ENCODE results near the gene IVNS1ABP. TPM values are rescaled to one million over a fixed set of nuclear protein-coding genes. Genes with fewer than 3 reads are reported as not detected.

Gene IVNS1ABP
- polyA plus RNA-seq, 2 of the 4 experiments (the other 2 are of a cell fraction): 71.4 to 72.0 TPM

DNA sequence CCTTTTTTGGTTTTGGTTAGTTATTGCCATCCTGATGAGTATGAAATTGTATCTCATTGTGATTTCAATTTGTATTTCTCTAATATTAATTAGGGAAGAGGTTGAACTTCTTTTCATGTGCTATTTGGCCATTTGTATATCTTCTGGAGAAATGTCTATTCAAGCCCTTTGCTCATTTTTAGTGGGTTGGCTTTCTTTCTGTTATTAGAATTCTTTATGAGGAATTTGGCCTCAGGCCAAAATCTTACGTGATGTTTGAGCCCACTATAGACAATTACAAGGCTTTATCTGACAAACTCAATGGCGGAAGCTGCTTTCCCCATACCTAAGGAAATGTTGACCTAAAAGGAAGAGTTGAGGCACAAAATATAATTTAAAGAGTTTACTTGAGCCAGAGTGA is 32.9 kb downstream of the IVNS1ABP start:
- CTCF ChIA-PET: interaction anchor here (0.6 kb wide), 1 partner anchor 889 kb away, joined by 5 read pairs; no protein-coding TSS in a partner anchor
- H3K9me3 ChIP-seq: no peaks in the 10 kb centered on the region
- no peak overlapping the region for H3K4me3 ChIP-seq
- FAIRE-seq (no peak), ATAC-seq (no peak), DNase-seq (ENCODE audit: low read depth in 1 of 2, low spot score in 1 of 2) (no peak)
- no peak overlapping the region for H3K27ac ChIP-seq
- TF ChIP-seq EP300 (IDR thresholded peaks at IDR 0.05) (no peak), ZFP36 (IDR thresholded peaks at IDR 0.05; ENCODE audit: borderline replicate concordance, partially characterized antibody) (no peak), ZC3H11A (IDR thresholded peaks at IDR 0.05) (no peak), RAD21 (conservative IDR thresholded peaks at IDR 0.05 in 1 of 2, IDR thresholded peaks at IDR 0.05 in 1 of 2) (no peak), CEBPB (IDR thresholded peaks at IDR 0.05) (no peak), KDM1A (IDR thresholded peaks at IDR 0.05; ENCODE audit: low read depth) (no peak), HOXA7 (CRISPR knock-in tag; IDR thresholded peaks at IDR 0.05) (no peak), JUN (IDR thresholded peaks at IDR 0.05) (no peak), EHF (CRISPR knock-in tag; IDR thresholded peaks at IDR 0.05) (no peak), MAFK (IDR thresholded peaks at IDR 0.05; ENCODE audit: partially characterized antibody) (no peak), CHD4 (IDR thresholded peaks at IDR 0.05; ENCODE audit: borderline replicate concordance) (no peak), RARB (CRISPR knock-in tag; IDR thresholded peaks at IDR 0.05) (no peak), HDAC2 (IDR thresholded peaks at IDR 0.05) (no peak)
- TF ChIP-seq, protein P1, sequence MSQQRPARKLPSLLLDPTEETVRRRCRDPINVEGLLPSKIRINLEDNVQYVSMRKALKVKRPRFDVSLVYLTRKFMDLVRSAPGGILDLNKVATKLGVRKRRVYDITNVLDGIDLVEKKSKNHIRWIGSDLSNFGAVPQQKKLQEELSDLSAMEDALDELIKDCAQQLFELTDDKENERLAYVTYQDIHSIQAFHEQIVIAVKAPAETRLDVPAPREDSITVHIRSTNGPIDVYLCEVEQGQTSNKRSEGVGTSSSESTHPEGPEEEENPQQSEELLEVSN (IDR thresholded peaks at IDR 0.05; ENCODE audit: borderline replicate concordance, low read depth): no peak
- TF ChIP-seq, protein P2, sequence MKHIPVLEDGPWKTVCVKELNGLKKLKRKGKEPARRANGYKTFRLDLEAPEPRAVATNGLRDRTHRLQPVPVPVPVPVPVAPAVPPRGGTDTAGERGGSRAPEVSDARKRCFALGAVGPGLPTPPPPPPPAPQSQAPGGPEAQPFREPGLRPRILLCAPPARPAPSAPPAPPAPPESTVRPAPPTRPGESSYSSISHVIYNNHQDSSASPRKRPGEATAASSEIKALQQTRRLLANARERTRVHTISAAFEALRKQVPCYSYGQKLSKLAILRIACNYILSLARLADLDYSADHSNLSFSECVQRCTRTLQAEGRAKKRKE (CRISPR knock-in tag; IDR thresholded peaks at IDR 0.05; ENCODE audit: low read depth): no peak
- TF ChIP-seq, protein P3, sequence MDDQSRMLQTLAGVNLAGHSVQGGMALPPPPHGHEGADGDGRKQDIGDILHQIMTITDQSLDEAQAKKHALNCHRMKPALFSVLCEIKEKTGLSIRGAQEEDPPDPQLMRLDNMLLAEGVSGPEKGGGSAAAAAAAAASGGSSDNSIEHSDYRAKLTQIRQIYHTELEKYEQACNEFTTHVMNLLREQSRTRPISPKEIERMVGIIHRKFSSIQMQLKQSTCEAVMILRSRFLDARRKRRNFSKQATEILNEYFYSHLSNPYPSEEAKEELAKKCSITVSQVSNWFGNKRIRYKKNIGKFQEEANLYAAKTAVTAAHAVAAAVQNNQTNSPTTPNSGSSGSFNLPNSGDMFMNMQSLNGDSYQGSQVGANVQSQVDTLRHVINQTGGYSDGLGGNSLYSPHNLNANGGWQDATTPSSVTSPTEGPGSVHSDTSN (IDR thresholded peaks at IDR 0.05): no peak
- TF ChIP-seq, protein P4, sequence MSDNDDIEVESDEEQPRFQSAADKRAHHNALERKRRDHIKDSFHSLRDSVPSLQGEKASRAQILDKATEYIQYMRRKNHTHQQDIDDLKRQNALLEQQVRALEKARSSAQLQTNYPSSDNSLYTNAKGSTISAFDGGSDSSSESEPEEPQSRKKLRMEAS (IDR thresholded peaks at IDR 0.05): no peak
- TF ChIP-seq, protein P5, sequence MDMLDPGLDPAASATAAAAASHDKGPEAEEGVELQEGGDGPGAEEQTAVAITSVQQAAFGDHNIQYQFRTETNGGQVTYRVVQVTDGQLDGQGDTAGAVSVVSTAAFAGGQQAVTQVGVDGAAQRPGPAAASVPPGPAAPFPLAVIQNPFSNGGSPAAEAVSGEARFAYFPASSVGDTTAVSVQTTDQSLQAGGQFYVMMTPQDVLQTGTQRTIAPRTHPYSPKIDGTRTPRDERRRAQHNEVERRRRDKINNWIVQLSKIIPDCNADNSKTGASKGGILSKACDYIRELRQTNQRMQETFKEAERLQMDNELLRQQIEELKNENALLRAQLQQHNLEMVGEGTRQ (IDR thresholded peaks at IDR 0.05): no peak
- H3K4me2 ChIP-seq: no peak overlapping the region
- WGBS (ENCODE audit: missing lambda C conversion rate): 95% methylated on average over 2 of the region's 2 CpGs
- H3K4me1 ChIP-seq: no peaks in the 10 kb centered on the region
- POLR2A ChIA-PET: no interaction called here

DNA sequence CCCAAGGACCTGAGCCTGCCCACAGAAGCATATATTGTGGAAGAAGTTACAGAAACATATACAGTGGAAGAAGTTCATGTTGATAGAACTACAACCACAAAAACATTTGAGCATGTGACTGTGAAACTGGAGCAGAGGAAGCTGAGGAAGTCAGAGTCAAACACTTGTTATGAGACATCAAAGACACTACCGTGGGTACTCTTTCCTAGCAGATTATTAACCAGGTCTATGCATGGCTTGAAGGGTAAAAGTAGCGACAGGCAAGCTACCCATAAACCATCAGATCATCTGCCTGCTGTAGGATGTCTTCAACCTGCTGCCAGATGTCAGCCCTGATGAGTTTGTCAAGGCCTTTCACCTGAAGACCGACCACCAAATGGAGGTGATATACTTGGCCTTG is 35.8 kb downstream of the IVNS1ABP start:
- 47% methylated on average over 3 of the region's 3 CpGs for WGBS (ENCODE audit: missing lambda C conversion rate)
- no peak overlapping the region for H3K4me2 ChIP-seq
- no peak overlapping the region for H3K4me3 ChIP-seq
- ChIA-PET CTCF (interaction anchor here (1.1 to 1.2 kb wide), 2 partner anchors 15 to 111 kb away, joined by 4 read pairs; no protein-coding TSS in a partner anchor), POLR2A (no interaction called here)
- no peak for TF ChIP-seq FOSL2 (IDR thresholded peaks at IDR 0.05)
- TF ChIP-seq FOSL2 (CRISPR knock-in tag; IDR thresholded peaks at IDR 0.05): no peak
- no peak for TF ChIP-seq MAZ (IDR thresholded peaks at IDR 0.05; ENCODE audit: borderline replicate concordance, low read depth, low read length)
- TF ChIP-seq HEYL (CRISPR knock-in tag; IDR thresholded peaks at IDR 0.05): no peak
- TF ChIP-seq KDM1A (IDR thresholded peaks at IDR 0.05; ENCODE audit: low read depth): no peak
- no peak for TF ChIP-seq CHD4 (IDR thresholded peaks at IDR 0.05; ENCODE audit: borderline replicate concordance)
- TF ChIP-seq RCOR1 (IDR thresholded peaks at IDR 0.05; ENCODE audit: low read depth, low read length): no peak
- TF ChIP-seq, protein P3 (IDR thresholded peaks at IDR 0.05): no peak
- TF ChIP-seq, protein P6, sequence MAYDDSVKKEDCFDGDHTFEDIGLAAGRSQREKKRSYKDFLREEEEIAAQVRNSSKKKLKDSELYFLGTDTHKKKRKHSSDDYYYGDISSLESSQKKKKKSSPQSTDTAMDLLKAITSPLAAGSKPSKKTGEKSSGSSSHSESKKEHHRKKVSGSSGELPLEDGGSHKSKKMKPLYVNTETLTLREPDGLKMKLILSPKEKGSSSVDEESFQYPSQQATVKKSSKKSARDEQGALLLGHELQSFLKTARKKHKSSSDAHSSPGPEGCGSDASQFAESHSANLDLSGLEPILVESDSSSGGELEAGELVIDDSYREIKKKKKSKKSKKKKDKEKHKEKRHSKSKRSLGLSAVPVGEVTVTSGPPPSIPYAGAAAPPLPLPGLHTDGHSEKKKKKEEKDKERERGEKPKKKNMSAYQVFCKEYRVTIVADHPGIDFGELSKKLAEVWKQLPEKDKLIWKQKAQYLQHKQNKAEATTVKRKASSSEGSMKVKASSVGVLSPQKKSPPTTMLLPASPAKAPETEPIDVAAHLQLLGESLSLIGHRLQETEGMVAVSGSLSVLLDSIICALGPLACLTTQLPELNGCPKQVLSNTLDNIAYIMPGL (CRISPR knock-in tag; IDR thresholded peaks at IDR 0.05; ENCODE audit: borderline replicate concordance): no peak
- no peak for TF ChIP-seq MAFK (IDR thresholded peaks at IDR 0.05; ENCODE audit: partially characterized antibody)
- no peak for TF ChIP-seq HDAC2 (IDR thresholded peaks at IDR 0.05)
- FAIRE-seq: no peak
- no peak for DNase-seq (ENCODE audit: low read depth in 1 of 2, low spot score in 1 of 2)
- H3K9me3 ChIP-seq: no peaks in the 10 kb centered on the region
- H3K27ac ChIP-seq: no peak overlapping the region
- no peaks in the 10 kb centered on the region for H3K4me1 ChIP-seq
- no peak for ATAC-seq
